Neural cell (in vitro differentiated cells): Measurements from ENCODE around the gene RGL1. TPM values are rescaled to one million over a fixed set of nuclear protein-coding genes. Genes with fewer than 3 reads are reported as not detected.

ENCODE experiments used
- H2AFZ ChIP-seq: fragments of 200-600, 300-800 bp; sonication (generic), shearing (Covaris generic); 2 replicates; pipeline ENCODE4 v1.6.0; 2014; ENCODE audit warnings: low read depth, mild to moderate bottlenecking, antibody characterized with exemption, low read length, moderate library complexity
- H3F3A ChIP-seq: fragments of 200-600 bp; shearing (Covaris generic); 2 replicates; pipeline ENCODE4 v1.6.1; 2016; ENCODE audit warnings: mild to moderate bottlenecking, moderate library complexity, mixed read lengths, antibody characterized with exemption, low read length; ENCODE audit not compliant: insufficient read depth, poor library complexity, severe bottlenecking
- H3K27ac ChIP-seq: fragments of 200-600, 300-800 bp; sonication (generic), shearing (Covaris generic); 2 replicates; pipeline ENCODE4 v1.5.1; 2014; ENCODE audit warnings: mild to moderate bottlenecking, low read length, moderate library complexity
- H3K27me3 ChIP-seq: fragments of 300-800, 200-600 bp; sonication (generic), shearing (Covaris generic); 2 replicates; pipeline ENCODE4 v1.6.0; 2014; ENCODE audit warnings: mild to moderate bottlenecking, low read depth, low read length, moderate library complexity; ENCODE audit not compliant: insufficient read depth
- H3K36me3 ChIP-seq: fragments of 300-800, 200-600 bp; sonication (generic), shearing (Covaris generic); 2 replicates; pipeline ENCODE4 v1.5.1; 2014; ENCODE audit warnings: mild to moderate bottlenecking, antibody characterized with exemption, low read length, moderate library complexity; ENCODE audit not compliant: insufficient read depth
- H3K4me2 ChIP-seq: fragments of 300-800, 200-600 bp; sonication (generic), shearing (Covaris generic); 2 replicates; pipeline ENCODE4 v1.6.0; 2014; ENCODE audit warnings: mild to moderate bottlenecking, low read length
- H3K4me3 ChIP-seq: fragments of 300-800, 200-600 bp; sonication (generic), shearing (Covaris generic); 2 replicates; pipeline ENCODE4 v1.5.1; 2014; ENCODE audit warnings: mild to moderate bottlenecking, low read length, moderate library complexity
- H3K79me2 ChIP-seq: fragments of 200-600 bp; shearing (Covaris generic); replicated peaks from 2 replicates; pipeline ENCODE4 v1.6.0; 2014; ENCODE audit warnings: mild to moderate bottlenecking, low read length, moderate library complexity; ENCODE audit not compliant: insufficient read depth
- H3K9ac ChIP-seq: fragments of 300-800, 200-600 bp; sonication (generic), shearing (Covaris generic); 2 replicates; pipeline ENCODE4 v1.6.1; 2016; ENCODE audit warnings: mild to moderate bottlenecking, low read length, mixed read lengths
- H3K9me2 ChIP-seq: fragments of 200-600 bp; shearing (Covaris generic); 2 replicates; pipeline ENCODE4 v1.6.1; 2016; ENCODE audit warnings: mild to moderate bottlenecking, low read length, mixed read lengths; ENCODE audit not compliant: insufficient read depth
- H3K9me3 ChIP-seq: fragments of 200-600, 300-800 bp; sonication (generic), shearing (Covaris generic); 2 replicates; pipeline ENCODE4 v1.6.1; 2016; ENCODE audit warnings: mild to moderate bottlenecking, mixed run types, low read length, moderate library complexity, mixed read lengths
- H4K20me1 ChIP-seq: fragments of 200-600 bp; shearing (Covaris generic); 2 replicates; pipeline ENCODE4 v1.6.1; 2016; ENCODE audit warnings: mild to moderate bottlenecking, mixed run types; ENCODE audit not compliant: insufficient read depth
- CTCF ChIP-seq: fragments of 450-650 bp; IDR thresholded peaks from 2 replicates; pipeline ENCODE4 v1.5.1; 2014; ENCODE audit warnings: antibody characterized with exemption, mild to moderate bottlenecking, moderate library complexity; ENCODE audit not compliant: poor library complexity, severe bottlenecking
- EP300 ChIP-seq: fragments of 450-650 bp; conservative IDR thresholded peaks from 2 replicates; pipeline ENCODE4 v1.6.1; 2014; ENCODE audit warnings: antibody characterized with exemption, mild to moderate bottlenecking, moderate library complexity; ENCODE audit not compliant: poor library complexity, severe bottlenecking
- EZH2 ChIP-seq: fragments of 200-600, 300-800 bp; shearing (Covaris generic), sonication (generic); IDR thresholded peaks from 2 replicates; pipeline ENCODE4 v1.6.1; 2014; ENCODE audit warnings: antibody characterized with exemption, low read length, borderline replicate concordance, mild to moderate bottlenecking; ENCODE audit not compliant: insufficient read depth, poor library complexity, severe bottlenecking
- MXI1 ChIP-seq: fragments of 450-650 bp; conservative IDR thresholded peaks from 2 replicates; pipeline ENCODE4 v1.6.1; 2014; ENCODE audit warnings: antibody characterized with exemption, mild to moderate bottlenecking; ENCODE audit not compliant: poor library complexity, severe bottlenecking
- POLR2AphosphoS5 ChIP-seq: IDR thresholded peaks from 2 replicates; pipeline ENCODE4 v1.6.1; 2012
- REST ChIP-seq: IDR thresholded peaks from 2 replicates; pipeline ENCODE4 v1.6.1; 2012; ENCODE audit warnings: borderline replicate concordance
- polyA plus RNA-seq: library from polyadenylated mRNA; depleted of rRNA; stranded (reverse); fragments of >200 nt; gene quantifications from 2 replicates; pipeline ENCODE4 v1.2.3, GENCODE V29; 2014

The RGL1 gene
- polyA plus RNA-seq, 1 donor from 2014 or later: 14.7 TPM

- Histone ChIP-seq H2AFZ (no peak overlapping the region), H3K36me3 (no peaks in the 10 kb centered on the region), H3K9me3 (no peaks in the 10 kb centered on the region), H3K9me2 (no peaks in the 10 kb centered on the region), H3K27ac (no peak overlapping the region), H3F3A (no peaks in the 10 kb centered on the region), H3K27me3 (no peaks in the 10 kb centered on the region), H3K79me2 (peaks cover 4% of the 10 kb centered on the region), H3K4me2 (no peak overlapping the region), H3K9ac (no peak overlapping the region), H3K4me3 (peak overlapping the region; percentile 28), H4K20me1 (no peaks in the 10 kb centered on the region)
- no peak for TF ChIP-seq EZH2
- no peak for TF ChIP-seq CTCF
These were observed 1.2 kb downstream of the RGL1 start for GRCh38 chr1:183806125-183806524.

GRCh38 chr1:183806675-183807074, 1.8 kb downstream of the RGL1 start:
- no peaks in the 10 kb centered on the region for H4K20me1 ChIP-seq
- H3K9me3 ChIP-seq: no peaks in the 10 kb centered on the region
- no peak for TF ChIP-seq POLR2AphosphoS5
- TF ChIP-seq EP300: no peak
- TF ChIP-seq MXI1: no peak
- no peak for TF ChIP-seq REST
- TF ChIP-seq CTCF: no peak
- H3K27me3 ChIP-seq: no peaks in the 10 kb centered on the region
- H3K27ac ChIP-seq: no peak overlapping the region
- H3K9me2 ChIP-seq: no peaks in the 10 kb centered on the region
- no peaks in the 10 kb centered on the region for H3K36me3 ChIP-seq
- H3K4me3 ChIP-seq: no peak overlapping the region
- H3K79me2 ChIP-seq: peaks cover 4% of the 10 kb centered on the region
- H2AFZ ChIP-seq: no peak overlapping the region
- H3K9ac ChIP-seq: no peak overlapping the region
- H3K4me2 ChIP-seq: no peak overlapping the region
- H3F3A ChIP-seq: no peaks in the 10 kb centered on the region
